Activated CD4-positive, alpha-beta T cell treated with anti-CD3 and anti-CD28 coated beads for 1 hour (primary cell): ENCODE measurements around the gene BMERB1.

Experiments used
- DNase-seq: peaks from one replicate; pipeline ENCODE4 v3.0.0-alpha.2; 2020

Gene BMERB1

GRCh38 chr16:15502041-15502725, 67.8 kb downstream of the BMERB1 start:
- DNase-seq = no peak

GRCh38 chr16:15506441-15506840, 72.1 kb downstream of the BMERB1 start:
- no peak for DNase-seq

DNA sequence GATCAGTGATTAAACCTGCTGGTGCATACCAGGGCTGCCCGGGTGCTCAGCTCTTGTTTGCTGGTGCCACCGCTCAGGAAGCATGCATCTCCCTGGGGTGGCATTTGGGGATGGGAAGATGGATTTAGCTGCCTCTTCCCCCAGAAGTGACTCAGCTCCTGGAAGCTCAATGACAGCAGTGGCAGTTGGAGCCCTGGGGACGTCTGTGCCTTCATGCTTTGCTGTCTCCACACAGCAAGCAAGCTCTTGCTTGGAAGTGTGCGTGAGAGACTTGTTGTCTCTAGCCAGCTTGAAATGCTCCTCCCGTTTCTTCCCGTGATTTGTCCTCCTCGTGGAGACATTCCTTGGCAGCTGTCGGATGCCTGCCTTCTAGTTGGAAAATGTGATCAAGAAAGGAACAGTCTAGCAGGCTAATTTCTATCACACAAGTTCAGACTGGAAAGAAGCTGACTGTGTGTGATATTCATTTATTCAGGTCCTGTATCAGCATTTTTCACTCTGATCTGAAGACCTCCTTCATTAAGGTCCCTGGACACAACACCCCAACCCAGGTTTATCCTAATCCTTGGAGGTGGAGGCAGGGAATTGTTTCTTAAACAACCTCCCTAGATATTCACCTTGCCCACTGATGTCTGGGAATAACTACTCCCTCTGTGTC, 73.0 kb downstream of the BMERB1 start:
- no peak for DNase-seq

DNA sequence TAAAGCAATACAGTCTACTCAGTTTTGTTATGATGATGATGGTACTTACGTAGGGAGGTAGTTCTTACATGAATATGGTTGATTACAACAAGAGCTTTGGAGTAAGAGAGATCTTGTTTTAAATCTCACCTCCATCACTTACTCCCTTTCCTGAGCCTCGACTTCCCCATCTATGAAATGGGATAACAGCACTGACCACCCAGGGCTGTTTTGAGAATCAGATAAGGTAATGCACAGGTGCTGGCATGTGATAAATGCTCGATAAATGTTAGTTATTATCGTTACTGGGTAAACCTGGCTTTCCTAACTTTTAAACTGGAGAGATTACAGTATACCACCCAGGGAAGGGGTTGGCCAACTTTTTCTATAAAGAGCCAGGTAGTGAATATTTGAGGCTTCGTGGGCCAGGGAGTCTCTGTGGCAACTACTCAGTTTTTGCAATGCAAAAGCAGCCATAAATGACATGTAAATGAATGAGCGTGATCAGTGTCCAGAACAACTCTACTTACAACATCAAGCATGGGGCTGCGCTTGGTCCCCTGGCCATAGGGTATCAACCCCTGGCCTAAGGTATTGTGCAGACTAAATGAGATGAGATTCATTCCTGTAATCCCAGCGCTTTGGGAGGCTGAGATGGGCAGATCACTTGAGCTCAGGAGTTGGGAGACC, 73.7 kb downstream of the BMERB1 start:
- no peak for DNase-seq

DNA sequence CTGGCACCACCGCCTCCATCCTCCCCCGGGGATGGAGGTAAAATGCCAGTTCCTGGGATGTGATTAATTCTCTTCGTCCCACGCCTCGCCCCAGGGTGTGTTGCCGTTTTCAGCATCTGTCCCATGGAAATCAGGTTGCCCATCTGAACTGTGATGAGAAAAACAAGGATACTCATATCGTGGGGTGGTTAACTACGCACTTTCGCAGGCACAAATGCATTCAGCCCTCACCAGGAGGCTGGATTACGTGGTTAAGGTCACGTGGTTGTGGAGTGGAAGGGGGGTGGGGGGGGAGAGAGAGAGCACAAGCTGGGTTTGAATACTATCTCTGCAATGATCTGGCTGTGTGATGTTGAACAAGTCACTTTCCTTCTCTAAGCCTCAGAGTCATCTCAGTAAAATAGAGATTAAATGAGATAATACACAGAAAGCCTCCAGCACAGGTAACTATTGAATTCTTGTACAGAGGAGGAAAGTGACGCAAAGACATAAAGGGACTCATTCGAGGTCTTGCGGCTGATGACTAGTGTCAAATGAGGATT, 74.7 kb downstream of the BMERB1 start:
- no peak for DNase-seq

GRCh38 chr16:15509593-15510535, 75.5 kb downstream of the BMERB1 start:
- no peak for DNase-seq

DNA sequence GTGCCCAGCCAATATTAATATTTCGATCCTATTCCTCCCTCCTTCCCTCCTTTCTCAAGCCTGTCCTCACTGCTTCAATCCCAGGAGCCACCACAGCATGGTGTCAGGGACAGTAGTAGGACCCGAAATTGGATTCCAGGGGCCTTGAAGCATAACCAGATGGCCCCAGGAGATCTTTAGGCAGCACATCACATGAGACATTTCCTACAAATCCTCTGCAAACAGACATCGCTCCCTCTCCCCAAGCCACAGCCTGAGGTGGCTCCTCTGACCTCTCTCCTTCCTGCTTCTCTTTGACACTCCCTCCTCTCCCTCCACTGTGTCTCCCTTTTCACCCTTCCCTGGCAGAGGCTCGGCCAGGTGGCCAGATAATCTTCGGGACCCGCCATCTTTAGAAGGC, 76.6 kb downstream of the BMERB1 start:
- no peak for DNase-seq

DNA sequence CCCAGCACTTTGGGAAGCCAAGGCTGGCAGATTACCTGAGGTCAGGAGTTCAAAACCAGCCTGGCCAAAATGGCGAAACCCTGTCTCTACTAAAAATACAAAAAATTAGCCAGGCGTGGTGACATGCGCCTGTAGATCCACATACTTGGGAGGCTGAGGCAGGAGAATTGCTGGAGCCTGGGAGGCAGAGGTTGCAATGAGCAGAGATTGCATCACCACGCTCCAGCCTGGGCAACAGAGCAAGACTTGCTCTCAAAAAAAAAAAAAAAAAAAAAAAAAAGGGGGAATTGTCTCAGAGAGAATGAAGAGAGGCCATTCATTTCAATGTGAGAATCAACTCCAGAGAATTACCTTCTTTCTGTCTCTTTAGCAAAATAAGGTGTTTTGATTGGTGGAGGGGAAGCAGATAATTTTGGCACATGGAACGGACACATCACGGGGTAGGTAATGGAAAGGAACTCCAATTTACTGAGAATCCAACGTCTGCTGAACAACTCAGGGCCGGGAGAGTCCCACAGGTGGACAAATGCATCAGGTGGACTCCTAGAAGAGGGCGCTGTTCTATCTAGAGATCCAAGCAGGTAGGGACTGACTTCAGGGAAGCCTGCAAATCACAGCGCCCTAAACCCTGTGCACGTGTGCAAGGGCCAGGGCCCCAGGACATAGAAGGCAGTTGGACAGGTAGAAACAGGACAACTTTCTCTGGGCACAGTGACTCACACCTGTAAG, 77.5 kb downstream of the BMERB1 start:
- no peak for DNase-seq

DNA sequence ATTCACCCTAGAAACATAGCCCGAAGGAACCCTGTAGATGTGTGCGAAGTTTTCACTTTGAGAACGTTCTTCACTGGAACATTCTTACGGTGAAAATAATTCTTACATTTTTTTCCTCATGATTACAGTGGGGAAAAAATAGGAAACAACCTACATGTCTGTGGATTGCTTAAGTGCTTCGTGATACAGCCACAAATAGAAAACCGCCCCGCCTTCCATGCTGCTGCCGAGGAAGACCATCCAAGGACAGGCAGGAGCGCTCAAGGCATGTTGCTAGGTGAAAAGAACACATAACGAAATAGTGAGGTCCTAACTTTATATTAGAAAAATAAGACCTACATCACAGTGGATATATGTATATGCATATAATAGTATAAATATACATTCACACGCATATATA, 78.8 kb downstream of the BMERB1 start:
- no peak for DNase-seq

- DNase-seq = no peak
Observed at GRCh38 chr16:15515992-15516391, 81.6 kb downstream of the BMERB1 start.

DNA sequence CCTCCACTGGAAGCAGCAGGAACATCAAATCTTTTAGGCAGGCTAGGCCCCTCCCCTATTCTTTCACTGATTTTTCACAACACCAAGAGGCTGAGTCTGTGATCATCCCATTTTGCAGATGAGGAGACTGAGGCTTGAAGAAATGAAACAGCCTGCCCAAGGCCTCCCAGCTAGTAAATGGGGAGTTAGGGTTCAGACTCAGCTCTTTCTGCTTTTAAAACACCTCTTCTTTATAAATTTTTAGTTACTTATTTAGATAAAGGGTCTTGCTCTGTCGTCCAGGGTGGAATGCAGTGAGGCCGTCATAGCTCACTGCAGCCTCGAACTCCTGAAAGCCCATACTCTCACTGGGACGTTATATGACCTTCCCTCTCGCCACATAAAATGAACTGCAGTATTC, 82.2 kb downstream of the BMERB1 start:
- no peak for DNase-seq

DNA sequence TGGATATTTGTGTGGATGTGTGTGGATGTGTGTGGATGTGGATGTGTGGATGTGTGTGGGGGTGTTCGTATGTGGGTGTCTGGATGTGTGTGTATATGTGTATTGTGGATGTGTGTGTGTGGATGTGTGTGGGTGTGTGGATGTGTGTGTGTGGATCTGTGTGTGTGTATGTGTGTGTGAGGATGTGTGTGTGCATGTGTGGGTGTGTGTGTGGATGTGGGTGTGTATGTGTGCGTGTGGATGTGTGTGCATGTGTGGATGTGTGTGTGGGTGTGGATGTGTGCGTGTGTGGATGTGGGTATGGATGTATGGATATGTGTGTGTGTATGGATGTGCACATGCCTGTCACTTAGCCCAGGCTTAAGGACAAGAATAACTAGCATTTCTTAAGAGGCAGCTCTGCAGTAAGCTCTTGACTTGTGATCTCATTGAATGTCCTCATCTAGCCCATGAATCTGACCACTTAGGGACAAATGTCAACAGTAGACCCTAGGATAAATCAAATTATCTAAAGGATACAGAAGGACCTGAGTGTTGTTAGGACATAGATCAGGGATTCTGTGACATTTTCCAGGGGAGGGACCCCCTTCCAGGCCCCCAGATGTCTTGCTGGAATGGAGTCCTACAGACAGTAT, 83.5 kb downstream of the BMERB1 start:
- DNase-seq = no peak

- no peak for DNase-seq
Observed at GRCh38 chr16:15518381-15519351, 84.3 kb downstream of the BMERB1 start.

DNA sequence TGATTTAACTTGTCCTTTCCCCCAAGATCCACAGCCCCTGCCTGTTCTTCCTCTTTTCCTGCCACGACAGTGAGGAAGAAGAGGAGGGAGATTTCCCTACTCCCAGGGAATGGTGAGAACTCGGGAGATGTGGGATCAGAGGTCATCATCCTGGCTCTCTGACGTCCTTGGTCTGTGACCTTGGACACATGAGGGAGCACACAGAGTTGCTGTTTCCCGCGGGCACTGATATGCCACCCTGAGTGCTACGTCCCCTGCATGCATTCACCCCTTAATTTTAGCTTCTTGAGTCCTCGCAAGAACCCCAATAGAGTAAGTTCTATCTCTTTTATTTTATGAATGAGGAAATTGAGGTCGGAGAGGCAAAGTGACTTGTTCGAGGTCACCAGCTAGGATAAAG, 85.4 kb downstream of the BMERB1 start:
- DNase-seq = no peak

DNA sequence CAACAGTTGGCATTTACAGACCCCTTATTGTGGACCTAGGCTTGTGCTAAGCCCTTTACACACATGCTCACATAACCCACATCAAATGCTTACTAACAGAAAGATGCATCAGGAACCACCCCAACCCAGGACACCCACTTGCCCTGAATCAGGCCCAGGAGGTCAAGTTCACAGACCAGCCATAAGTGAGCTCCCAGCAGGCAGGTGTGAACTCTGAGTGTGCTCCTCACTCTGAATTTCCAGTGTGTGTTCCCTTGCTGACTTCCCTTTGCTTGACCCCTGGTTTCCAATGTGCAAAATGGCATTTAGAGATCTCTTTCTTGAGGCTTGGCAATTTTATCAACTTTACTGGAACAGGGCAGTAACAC, 87.0 kb downstream of the BMERB1 start:
- no peak for DNase-seq

GRCh38 chr16:15521758-15522509, 87.5 kb downstream of the BMERB1 start:
- DNase-seq = no peak

DNA sequence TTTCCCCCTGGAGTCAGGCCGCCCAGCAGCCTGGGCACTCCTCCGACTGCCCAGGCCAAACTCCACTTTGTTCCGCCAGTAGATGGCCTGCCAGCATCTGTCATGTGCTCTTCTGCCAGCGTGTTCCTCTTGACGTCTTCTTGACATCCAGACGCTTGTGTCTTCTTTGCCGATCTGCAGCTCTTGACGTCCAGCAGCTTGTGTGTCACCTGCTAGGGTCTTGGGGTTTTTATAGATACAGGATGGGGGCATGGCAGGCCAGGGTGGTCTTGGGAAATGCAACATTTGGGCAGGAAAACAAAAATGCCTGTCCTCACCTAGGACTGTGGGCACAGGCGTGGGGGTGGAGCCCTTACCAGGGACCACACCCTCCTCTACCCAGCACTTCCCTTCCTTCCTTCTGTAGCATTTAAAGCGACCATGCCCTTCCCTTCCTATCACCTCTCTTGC, 88.7 kb downstream of the BMERB1 start:
- DNase-seq = no peak

DNA sequence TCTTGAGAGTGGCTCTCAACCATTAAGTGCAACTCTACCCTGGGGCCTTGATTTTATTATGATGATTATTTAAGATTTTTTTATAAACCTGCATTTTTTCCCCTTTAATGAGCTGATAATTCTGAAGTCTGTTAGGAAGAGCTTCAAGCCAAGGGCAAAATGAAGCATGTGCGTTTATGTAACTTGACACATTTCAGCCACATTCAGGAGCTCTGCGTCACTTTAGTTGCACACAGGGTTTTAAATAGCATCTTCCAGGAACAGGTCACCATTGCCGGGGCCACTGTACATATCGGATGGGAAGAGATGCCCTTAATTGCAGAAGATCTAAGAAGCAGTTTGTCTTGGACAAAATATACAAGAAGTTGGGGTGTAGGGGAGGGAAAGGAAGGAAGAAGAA, 89.6 kb downstream of the BMERB1 start:
- no peak for DNase-seq

DNA sequence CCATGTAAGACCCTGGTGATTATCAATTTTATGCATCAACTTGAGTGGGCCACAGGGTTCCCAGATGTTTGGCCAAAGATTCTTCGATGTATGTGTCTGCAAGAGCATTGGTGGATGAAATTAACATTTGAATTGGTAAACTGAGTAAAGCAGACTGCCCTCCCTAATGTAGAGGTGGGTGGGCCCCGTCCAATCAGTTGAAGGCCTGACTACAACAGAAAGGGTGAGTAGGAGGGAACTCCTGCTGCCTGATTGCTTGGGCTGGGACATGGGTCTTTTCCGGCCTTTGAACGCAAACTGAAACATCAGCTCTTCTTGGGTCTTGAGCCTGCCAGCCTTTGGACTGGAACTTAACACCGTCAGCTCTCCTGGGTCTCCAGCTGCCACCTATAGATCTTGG, 90.6 kb downstream of the BMERB1 start:
- no peak for DNase-seq

DNA sequence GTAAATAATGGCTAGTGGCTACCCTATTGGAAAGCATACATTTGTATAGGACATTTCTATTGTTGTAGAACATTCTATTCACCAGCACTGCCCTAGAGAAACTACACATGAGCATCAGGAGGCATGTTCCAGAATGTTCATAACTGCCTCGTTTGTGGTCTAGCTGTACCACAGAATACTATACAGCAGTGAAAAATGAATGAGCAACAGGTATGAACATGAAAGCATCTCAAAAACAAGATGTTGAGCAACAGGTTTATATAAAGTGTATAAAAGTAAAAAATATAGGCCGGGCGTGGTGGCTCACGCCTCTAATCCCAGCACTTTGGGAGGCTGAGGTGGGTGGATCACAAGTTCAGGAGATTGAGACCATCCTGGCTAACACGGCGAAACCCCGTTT, 91.7 kb downstream of the BMERB1 start:
- no peak for DNase-seq
